Stomach (tissue), 4 donors: ENCODE data around the gene MCC.

Experiments
- POLR2A ChIP-seq, 4 donors: fragments of 450-650 bp; IDR thresholded peaks; one replicate each; pipeline ENCODE4 v1.6.1; 2016; ENCODE audit warnings: antibody characterized with exemption in 4 of 4, control low read depth in 2 of 4, mild to moderate bottlenecking in 1 of 4, moderate library complexity in 1 of 4
- TF ChIP-seq, protein P1 (sequence below), 7 experiments: fragments of 450-650 bp in 4 of 7; fragments of 200-600 bp in 3 of 7; sonication (generic) in 3 of 7; IDR thresholded peaks; one replicate each; pipeline ENCODE4 v1.5.1; 2016 to 2019; ENCODE audit warnings: antibody characterized with exemption in 7 of 7, control low read depth in 2 of 7, mild to moderate bottlenecking in 1 of 7

GRCh38 chr5:113027431-113027830 is 460.8 kb downstream of the MCC start:
- TF ChIP-seq, protein P1, sequence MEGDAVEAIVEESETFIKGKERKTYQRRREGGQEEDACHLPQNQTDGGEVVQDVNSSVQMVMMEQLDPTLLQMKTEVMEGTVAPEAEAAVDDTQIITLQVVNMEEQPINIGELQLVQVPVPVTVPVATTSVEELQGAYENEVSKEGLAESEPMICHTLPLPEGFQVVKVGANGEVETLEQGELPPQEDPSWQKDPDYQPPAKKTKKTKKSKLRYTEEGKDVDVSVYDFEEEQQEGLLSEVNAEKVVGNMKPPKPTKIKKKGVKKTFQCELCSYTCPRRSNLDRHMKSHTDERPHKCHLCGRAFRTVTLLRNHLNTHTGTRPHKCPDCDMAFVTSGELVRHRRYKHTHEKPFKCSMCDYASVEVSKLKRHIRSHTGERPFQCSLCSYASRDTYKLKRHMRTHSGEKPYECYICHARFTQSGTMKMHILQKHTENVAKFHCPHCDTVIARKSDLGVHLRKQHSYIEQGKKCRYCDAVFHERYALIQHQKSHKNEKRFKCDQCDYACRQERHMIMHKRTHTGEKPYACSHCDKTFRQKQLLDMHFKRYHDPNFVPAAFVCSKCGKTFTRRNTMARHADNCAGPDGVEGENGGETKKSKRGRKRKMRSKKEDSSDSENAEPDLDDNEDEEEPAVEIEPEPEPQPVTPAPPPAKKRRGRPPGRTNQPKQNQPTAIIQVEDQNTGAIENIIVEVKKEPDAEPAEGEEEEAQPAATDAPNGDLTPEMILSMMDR (IDR thresholded peaks at IDR 0.05), result no peak
- TF ChIP-seq POLR2A (IDR thresholded peaks at IDR 0.05), result no peak
